H9 (cell line): Measurements from ENCODE around the gene PC. TPM values are rescaled to one million over a fixed set of nuclear protein-coding genes. Genes with fewer than 3 reads are reported as not detected.

ENCODE experiments used
- DNase-seq: peaks from one replicate; pipeline ENCODE4 v3.0.0-alpha.2; 2017
- H2AFZ ChIP-seq: one replicate; pipeline ENCODE4 v1.6.1; 2013; ENCODE audit warnings: mild to moderate bottlenecking, low read length, control low read depth, moderate library complexity
- H2AK5ac ChIP-seq: 2 replicates; pipeline ENCODE4 v1.6.1; 2013; ENCODE audit warnings: low read length, control low read depth, mixed read lengths; ENCODE audit not compliant: insufficient read length
- H2BK120ac ChIP-seq: one replicate; pipeline ENCODE4 v1.6.1; 2013; ENCODE audit warnings: low read depth, mild to moderate bottlenecking, low read length, control low read depth, inconsistent platforms; ENCODE audit not compliant: poor library complexity, severe bottlenecking
- H2BK12ac ChIP-seq: 2 replicates; pipeline ENCODE4 v1.6.1; 2013; ENCODE audit warnings: low read length, control low read depth, mixed read lengths, low read depth; ENCODE audit not compliant: insufficient read length
- H2BK15ac ChIP-seq: 2 replicates; pipeline ENCODE4 v1.6.1; 2013; ENCODE audit warnings: low read depth, low read length, control low read depth
- H2BK20ac ChIP-seq: one replicate; pipeline ENCODE4 v1.6.1; 2013; ENCODE audit warnings: low read depth, mild to moderate bottlenecking, low read length, control low read depth, inconsistent platforms; ENCODE audit not compliant: poor library complexity, severe bottlenecking
- H2BK5ac ChIP-seq: 2 replicates; pipeline ENCODE4 v1.6.1; 2013; ENCODE audit warnings: low read length, control low read depth, mixed read lengths; ENCODE audit not compliant: insufficient read length
- H3K14ac ChIP-seq: 2 replicates; pipeline ENCODE4 v1.6.1; 2013; ENCODE audit warnings: low read length, control low read depth; ENCODE audit not compliant: insufficient read depth
- H3K18ac ChIP-seq: 2 replicates; pipeline ENCODE4 v1.6.1; 2013; ENCODE audit warnings: low read depth, mild to moderate bottlenecking, mixed read lengths, low read length, control low read depth; ENCODE audit not compliant: insufficient read length
- H3K23ac ChIP-seq: 2 replicates; pipeline ENCODE4 v1.6.1; 2013; ENCODE audit warnings: low read length, control low read depth, mixed read lengths, low read depth; ENCODE audit not compliant: insufficient read length
- H3K23me2 ChIP-seq: 2 replicates; pipeline ENCODE4 v1.6.1; 2013; ENCODE audit warnings: low read depth, mild to moderate bottlenecking, mixed read lengths, low read length, control low read depth; ENCODE audit not compliant: insufficient read length, poor library complexity, severe bottlenecking
- H3K27ac ChIP-seq: 2 replicates; pipeline ENCODE4 v1.5.1; 2013; ENCODE audit warnings: low read length, control low read depth, mixed read lengths, low read depth; ENCODE audit not compliant: insufficient read length
- H3K27me3 ChIP-seq: 2 replicates; pipeline ENCODE4 v1.6.1; 2013; ENCODE audit warnings: low read length, control low read depth, inconsistent platforms; ENCODE audit not compliant: insufficient read depth
- H3K4ac ChIP-seq: 2 replicates; pipeline ENCODE4 v1.6.1; 2013; ENCODE audit warnings: low read depth, mild to moderate bottlenecking, control low read depth, inconsistent platforms, low read length, moderate library complexity
- H3K4me1 ChIP-seq: 2 replicates; pipeline ENCODE4 v1.6.1; 2013; ENCODE audit warnings: low read length, control low read depth, inconsistent platforms; ENCODE audit not compliant: insufficient read depth
- H3K4me2 ChIP-seq: 2 replicates; pipeline ENCODE4 v1.6.1; 2013; ENCODE audit warnings: low read length, control low read depth, mixed read lengths; ENCODE audit not compliant: insufficient read length, insufficient read depth
- H3K56ac ChIP-seq: 2 replicates; pipeline ENCODE4 v1.6.1; 2013; ENCODE audit warnings: low read depth, mild to moderate bottlenecking, mixed read lengths, low read length, control low read depth; ENCODE audit not compliant: insufficient read length
- H3K79me1 ChIP-seq: 2 replicates; pipeline ENCODE4 v1.6.1; 2013; ENCODE audit warnings: low read depth, mild to moderate bottlenecking, moderate library complexity, low read length, control low read depth, inconsistent platforms; ENCODE audit not compliant: insufficient read depth, poor library complexity, severe bottlenecking
- H3K79me2 ChIP-seq: 2 replicates; pipeline ENCODE4 v1.6.1; 2013; ENCODE audit warnings: low read length, control low read depth, inconsistent platforms; ENCODE audit not compliant: insufficient read depth
- H3K9ac ChIP-seq: 2 replicates; pipeline ENCODE4 v1.6.1; 2013; ENCODE audit warnings: low read length, control low read depth, mixed read lengths; ENCODE audit not compliant: insufficient read length; ENCODE audit errors: extremely low read depth
- H3K9me3 ChIP-seq: one replicate; pipeline ENCODE4 v1.6.1; 2013; ENCODE audit warnings: low read depth, low read length, inconsistent platforms; ENCODE audit not compliant: control insufficient read depth
- H3T11ph ChIP-seq: one replicate; pipeline ENCODE4 v1.6.1; 2013; ENCODE audit warnings: mild to moderate bottlenecking, low read length, control low read depth, inconsistent platforms
- H4K20me1 ChIP-seq: one replicate; pipeline ENCODE4 v1.6.1; 2013; ENCODE audit not compliant: control insufficient read depth, insufficient read length, insufficient read depth
- H4K5ac ChIP-seq: 2 replicates; pipeline ENCODE4 v1.6.1; 2013; ENCODE audit warnings: low read depth, mild to moderate bottlenecking, mixed read lengths, low read length, control low read depth; ENCODE audit not compliant: insufficient read length
- H4K8ac ChIP-seq: replicated peaks from 2 replicates; pipeline ENCODE4 v1.6.1; 2013; ENCODE audit warnings: low read length, control low read depth, mixed read lengths, low read depth; ENCODE audit not compliant: insufficient read length
- H4K91ac ChIP-seq: 2 replicates; pipeline ENCODE4 v1.6.1; 2013; ENCODE audit warnings: low read depth, mild to moderate bottlenecking, moderate library complexity, mixed read lengths, low read length, control low read depth; ENCODE audit not compliant: insufficient read length
- H3K27ac Mint-ChIP-seq, 3 experiments: 2 replicates in 2 of 3; 3 replicates in 1 of 3; pipeline ENCODE4 v1.8.0; 2020 to 2021; ENCODE audit warnings: mixed read lengths in 3 of 3, mild to moderate bottlenecking in 1 of 3, moderate library complexity in 1 of 3
- H3K27me3 Mint-ChIP-seq: 2 replicates; pipeline ENCODE4 v1.8.0; 2021; ENCODE audit warnings: low read depth, mild to moderate bottlenecking, moderate library complexity, mixed read lengths
- H3K36me3 Mint-ChIP-seq, 3 experiments: 2 replicates in 2 of 3; 3 replicates in 1 of 3; pipeline ENCODE4 v1.8.0; 2020 to 2021; ENCODE audit warnings: low read depth in 3 of 3, mixed read lengths in 3 of 3; ENCODE audit not compliant: insufficient read depth in 1 of 3
- H3K4me1 Mint-ChIP-seq, 2 experiments: 2 replicates each; pipeline ENCODE4 v1.8.0; 2020; ENCODE audit warnings: mixed read lengths in 2 of 2
- H3K4me3 Mint-ChIP-seq, 2 experiments: 2 replicates in 1 of 2; 3 replicates in 1 of 2; pipeline ENCODE4 v1.8.0; 2020 to 2021; ENCODE audit warnings: mild to moderate bottlenecking in 2 of 2, mixed read lengths in 2 of 2, moderate library complexity in 1 of 2
- H3K9me3 Mint-ChIP-seq, 2 experiments: 2 replicates in 1 of 2; 3 replicates in 1 of 2; pipeline ENCODE4 v1.8.0; 2020; ENCODE audit warnings: mild to moderate bottlenecking in 2 of 2, mixed read lengths in 2 of 2, moderate library complexity in 1 of 2
- CTCF ChIP-seq: fragments of 200-600 bp; sonication (generic); conservative IDR thresholded peaks from 3 replicates; pipeline ENCODE4 v1.8.0; 2021; ENCODE audit warnings: antibody characterized with exemption, mild to moderate bottlenecking
- WGBS: extraction: QIAGEN DNeasy Blood & Tissue Kit; methylation state at CpG from one replicate; pipeline ENCODE4 v1.1.7; 2013; ENCODE audit warnings: missing lambda C conversion rate, low lambda C conversion rate, mixed read lengths; ENCODE audit not compliant: insufficient read length; ENCODE audit errors: extremely low coverage; 5-methylcytosine and 5-hydroxymethylcytosine counted together
- total RNA-seq: library from RNA; stranded (reverse); gene quantifications from 2 replicates; pipeline ENCODE4 v1.2.1, GENCODE V29; 2021

The PC gene
- total RNA-seq, 1 experiment from 2014 or later = 32.6 TPM

GRCh38 chr11:66877588-66878385 lies 80.4 kb downstream of the PC start:
- no peak overlapping the region for H2BK120ac ChIP-seq
- H4K91ac ChIP-seq = no peak overlapping the region
- H2AFZ ChIP-seq = no peak overlapping the region
- no peak overlapping the region for H3K4me3 Mint-ChIP-seq
- no peak overlapping the region for H4K8ac ChIP-seq
- H3K36me3 Mint-ChIP-seq = no peaks in the 10 kb centered on the region
- no peak overlapping the region for H2AK5ac ChIP-seq
- no peak overlapping the region for H3K23ac ChIP-seq
- no peak overlapping the region for H4K5ac ChIP-seq
- H3K14ac ChIP-seq = no peak overlapping the region
- no peaks in the 10 kb centered on the region for H3K27me3 ChIP-seq
- H3K9me3 Mint-ChIP-seq = no peaks in the 10 kb centered on the region
- DNase-seq = no peak
- H3K79me1 ChIP-seq = no peaks in the 10 kb centered on the region
- no peaks in the 10 kb centered on the region for H3K23me2 ChIP-seq
- H3K9ac ChIP-seq = no peak overlapping the region
- H2BK12ac ChIP-seq = no peak overlapping the region
- H3K18ac ChIP-seq = no peak overlapping the region
- no peak overlapping the region for H2BK5ac ChIP-seq
- H3K79me2 ChIP-seq = no peaks in the 10 kb centered on the region
- peaks cover 32 to 55% of the 10 kb centered on the region in 2 experiments for H3K4me1 Mint-ChIP-seq
- no peak overlapping the region for H3T11ph ChIP-seq
- H3K56ac ChIP-seq = no peak overlapping the region
- peak overlapping the region in 1 of 3 experiments; percentile 44; a peak in 2 of 7 replicates for H3K27ac Mint-ChIP-seq
- no peaks in the 10 kb centered on the region for H3K9me3 ChIP-seq
- WGBS = no CpG with 5 or more reads among the region's 9 CpGs
- no peak overlapping the region for H2BK20ac ChIP-seq
- H2BK15ac ChIP-seq = no peak overlapping the region
- H3K27me3 Mint-ChIP-seq = no peaks in the 10 kb centered on the region; the same call in 1 of the 2 replicates
- no peaks in the 10 kb centered on the region for H4K20me1 ChIP-seq
- no peak overlapping the region for H3K4ac ChIP-seq
- TF ChIP-seq CTCF = no peak
- no peak overlapping the region for H3K4me2 ChIP-seq
- H3K4me1 ChIP-seq = peaks cover 2% of the 10 kb centered on the region; the same call in 1 of the 2 replicates
- no peak overlapping the region for H3K27ac ChIP-seq
